HG03066 (cell line): ENCODE measurements around the gene SLC25A27.
"Not testable (repeated sequence)": the region's sequence is repeated elsewhere in the genome, so short reads cannot be mapped to it uniquely, and the experiment has no call there.

Experiments used
- ATAC-seq: cut with Tn5 transposase; IDR thresholded peaks from one replicate; pipeline ENCODE4 v1.9.1; 2021; ENCODE audit warnings: low read depth; ENCODE audit not compliant: unreplicated experiment

Gene SLC25A27

GRCh38 chr6:46652603-46653438 lies at the start of gene SLC25A27, which contains the start of gene CYP39A1:
Gene SLC25A27 (plus strand): TSS chr6:46652975. CDS start chr6:46653193, 218 bp downstream.
Gene CYP39A1 (minus strand): TSS chr6:46652818. CDS start chr6:46652582, 236 bp downstream.
- peak; percentile 100 for ATAC-seq

DNA sequence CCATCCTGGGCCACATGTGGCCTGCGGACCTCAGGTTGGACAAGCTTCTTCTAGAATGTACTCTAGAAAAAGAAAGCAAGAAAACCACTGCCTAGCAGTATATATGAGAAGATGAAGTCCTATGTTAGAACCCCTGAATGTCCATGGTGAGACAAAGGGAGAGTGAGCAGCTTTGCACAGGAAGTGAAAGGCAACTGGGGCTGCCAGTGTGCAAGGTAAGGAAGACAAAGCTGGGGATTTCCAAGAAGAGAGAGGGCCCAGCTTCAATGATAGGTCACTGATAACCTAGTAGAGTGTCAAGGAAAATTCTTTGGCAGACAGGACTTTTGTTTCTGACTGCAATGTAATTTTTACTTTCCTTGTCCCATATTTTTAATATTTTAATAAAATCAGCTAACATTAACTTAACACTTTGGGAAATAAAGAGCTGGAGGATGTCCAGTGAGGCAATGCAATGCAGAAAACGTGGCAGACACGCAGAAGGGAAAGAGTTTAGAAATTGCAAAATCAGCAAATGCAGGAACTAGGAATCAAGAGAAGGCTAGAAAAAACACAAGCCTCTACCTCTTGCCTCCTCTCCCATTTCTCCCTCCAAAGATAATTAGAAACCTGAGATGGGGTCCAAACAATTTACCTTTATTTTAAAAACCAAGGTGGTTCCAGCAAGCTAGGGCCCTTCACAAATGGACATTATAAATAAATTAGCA lies 47.5 kb upstream of the SLC25A27 start:
- ATAC-seq, result no peak

DNA sequence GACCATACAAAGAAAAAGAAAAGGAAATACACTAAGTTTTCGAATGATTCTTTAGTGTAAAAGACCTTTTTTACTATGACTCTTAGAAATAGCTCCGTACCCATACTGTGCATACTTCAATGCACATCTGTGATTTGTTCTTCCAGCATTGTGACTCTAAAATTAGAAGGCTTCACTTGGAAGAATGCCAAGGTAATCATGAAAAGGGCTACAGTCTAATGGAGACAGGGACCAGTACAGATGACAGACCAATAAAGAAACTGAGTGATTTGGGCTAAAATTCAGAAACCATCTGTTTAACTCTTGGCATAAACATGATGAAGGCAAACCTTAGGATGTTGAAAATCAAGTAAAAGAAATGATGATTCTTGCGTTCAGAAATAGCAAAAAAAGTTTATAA lies 46.4 kb upstream of the SLC25A27 start:
- ATAC-seq, result no peak

DNA sequence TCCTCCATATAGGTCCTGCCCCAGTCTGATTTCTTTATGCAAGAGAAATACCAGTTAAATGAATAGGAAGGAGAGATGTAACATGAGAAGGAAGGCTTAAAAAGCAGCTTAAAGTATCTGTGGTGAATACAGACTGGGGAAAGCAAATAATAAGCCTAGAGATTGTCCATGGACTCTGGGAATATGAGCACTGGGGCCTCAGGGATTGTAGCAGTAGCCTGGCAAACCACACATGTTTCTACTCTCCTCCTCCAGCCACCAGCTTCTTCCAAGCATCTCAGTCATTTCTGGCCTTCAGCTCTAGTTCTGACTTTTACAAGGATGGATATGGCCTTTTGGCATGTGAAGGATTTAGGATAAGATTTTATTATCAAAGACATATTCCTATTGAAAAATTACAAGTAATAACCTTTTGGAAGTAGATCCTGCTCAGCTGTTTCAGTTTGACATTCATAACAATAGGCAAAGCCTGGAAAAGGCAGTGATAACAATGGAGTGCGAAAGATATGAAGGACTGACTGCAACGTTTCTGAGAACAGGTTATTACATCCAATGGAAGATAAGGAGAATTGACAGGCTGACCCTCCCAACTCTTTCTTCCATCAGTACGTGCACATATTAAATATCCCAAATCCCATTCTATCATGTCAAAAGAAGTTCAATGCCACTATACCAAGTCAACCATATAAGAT lies 41.8 kb upstream of the SLC25A27 start:
- no peak for ATAC-seq

DNA sequence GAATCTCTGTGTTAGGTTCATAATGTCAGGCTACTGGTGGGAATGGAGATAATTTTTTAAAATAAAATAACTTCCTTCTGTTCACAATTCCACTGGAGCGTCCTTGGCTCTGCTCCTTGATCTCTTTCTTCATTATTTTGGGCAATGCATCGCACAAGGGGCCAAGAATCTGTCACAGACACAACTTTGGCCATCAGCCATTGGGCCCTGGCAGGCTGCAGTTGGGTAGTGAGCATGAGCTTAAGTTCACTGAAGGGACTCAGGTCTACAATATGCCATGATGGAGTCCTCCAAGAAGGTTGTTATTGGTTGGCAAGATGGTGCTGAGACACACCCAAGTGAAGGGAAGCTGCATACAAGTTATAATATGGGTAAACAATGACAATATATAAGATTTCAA lies 40.1 kb upstream of the SLC25A27 start:
- ATAC-seq, result no peak

DNA sequence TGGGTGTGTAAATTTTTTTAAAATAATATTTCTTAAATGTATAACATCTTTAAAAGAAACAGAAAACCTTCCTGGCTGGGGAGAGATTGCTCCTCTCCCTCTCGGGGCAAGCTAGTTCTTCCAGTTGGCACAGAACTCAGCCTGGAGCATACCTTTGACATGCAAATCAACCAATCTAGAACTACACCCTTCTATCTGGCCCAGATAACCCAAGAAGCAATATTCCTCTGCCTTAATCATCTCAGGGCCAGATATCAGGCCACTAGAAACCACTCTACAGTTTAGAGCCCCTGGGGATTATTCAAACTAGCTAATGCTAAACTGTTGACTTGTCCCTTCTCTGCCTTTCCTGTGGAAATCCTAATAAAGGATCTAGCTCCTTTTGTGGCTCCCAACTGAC lies 34.0 kb upstream of the SLC25A27 start:
- no peak for ATAC-seq

DNA sequence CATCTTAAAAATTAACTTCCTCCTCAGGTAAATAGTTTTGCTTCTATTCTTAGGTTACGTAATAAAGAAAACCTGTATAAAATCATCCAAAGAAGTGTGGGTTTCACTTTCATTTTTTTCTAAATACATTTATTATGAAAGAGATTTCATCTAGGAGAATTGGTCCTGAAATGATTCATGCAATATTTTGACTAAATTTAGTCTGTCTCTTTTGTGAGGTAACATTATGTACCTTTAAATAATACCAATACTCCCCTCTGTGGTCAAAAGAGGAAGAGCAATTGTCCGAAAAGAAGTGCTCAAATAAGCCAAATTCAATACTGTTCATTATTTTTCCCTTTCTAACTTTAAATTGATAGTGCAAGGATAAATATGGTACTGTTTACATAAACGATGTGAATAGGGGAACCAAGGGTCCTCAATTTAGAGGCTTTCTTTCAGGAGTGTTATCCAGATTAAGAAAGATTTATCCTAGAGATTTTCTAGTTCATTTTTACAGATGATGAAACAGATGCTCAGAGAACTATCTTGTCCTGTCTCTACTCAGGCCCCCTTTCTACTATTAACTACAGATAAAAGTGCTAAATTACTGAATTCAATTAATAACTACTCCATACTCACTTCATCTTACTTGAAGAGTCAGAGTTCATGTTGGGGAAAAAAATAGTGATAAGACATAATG lies 26.4 kb upstream of the SLC25A27 start:
- ATAC-seq, result no peak

DNA sequence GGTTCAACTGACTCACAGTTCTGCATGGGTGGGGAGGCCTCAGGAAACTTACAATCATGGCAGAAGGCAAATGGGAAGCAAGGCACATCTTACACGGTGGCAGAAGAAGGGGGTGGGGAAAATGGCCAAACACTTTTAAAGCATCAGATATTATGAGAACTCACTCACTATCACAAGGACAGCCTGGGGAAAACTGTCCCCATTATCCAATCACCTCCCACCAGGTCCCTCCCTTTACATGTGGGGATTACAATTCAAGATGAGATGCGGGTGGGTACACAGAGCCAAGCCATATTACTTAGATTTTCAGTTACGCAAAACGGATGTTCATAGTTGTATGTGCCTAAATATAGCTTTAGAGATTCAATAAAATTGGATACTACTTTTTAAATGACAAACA lies 25.8 kb upstream of the SLC25A27 start:
- ATAC-seq, result no peak

GRCh38 chr6:46628498-46628897 lies 24.3 kb upstream of the SLC25A27 start:
- ATAC-seq, result no peak

DNA sequence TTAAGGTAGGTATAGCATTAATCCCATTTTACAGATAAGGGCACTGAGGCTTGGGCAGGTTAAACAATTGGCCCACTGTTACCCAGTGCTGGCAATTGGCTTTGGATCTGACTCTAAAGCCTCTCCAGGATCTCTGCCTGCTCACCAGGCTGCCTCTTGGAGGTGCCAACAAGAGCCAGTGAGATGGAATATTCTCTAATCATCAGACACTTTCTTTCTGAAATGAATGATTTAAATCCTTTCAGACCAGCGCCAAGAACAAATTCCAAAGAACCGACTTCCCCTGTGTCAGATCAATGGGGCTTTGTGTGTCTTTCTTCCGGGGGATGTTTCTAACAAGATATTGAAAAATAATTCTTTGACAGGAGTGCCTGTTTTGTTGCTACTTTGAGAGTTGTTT lies 23.8 kb upstream of the SLC25A27 start:
- no peak for ATAC-seq

DNA sequence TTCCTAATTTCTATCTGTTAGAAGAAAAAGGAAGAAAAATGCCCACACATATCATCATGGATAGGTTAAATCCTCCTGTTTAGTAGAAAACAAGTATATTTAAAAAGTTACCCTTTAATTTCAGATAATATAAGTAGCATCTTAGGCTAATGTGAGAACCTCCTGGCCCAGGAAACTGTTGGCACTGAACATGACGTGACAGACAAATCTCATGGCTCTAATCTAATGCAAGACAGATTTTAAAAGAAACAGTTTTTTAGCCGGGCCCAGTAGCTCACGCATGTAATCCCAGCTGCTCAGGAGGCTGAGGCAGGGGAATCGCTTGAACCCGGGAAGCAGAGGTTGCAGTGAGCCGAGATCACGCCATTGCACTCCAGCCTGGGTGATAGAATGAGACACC lies 23.1 kb upstream of the SLC25A27 start:
- ATAC-seq, result no peak

DNA sequence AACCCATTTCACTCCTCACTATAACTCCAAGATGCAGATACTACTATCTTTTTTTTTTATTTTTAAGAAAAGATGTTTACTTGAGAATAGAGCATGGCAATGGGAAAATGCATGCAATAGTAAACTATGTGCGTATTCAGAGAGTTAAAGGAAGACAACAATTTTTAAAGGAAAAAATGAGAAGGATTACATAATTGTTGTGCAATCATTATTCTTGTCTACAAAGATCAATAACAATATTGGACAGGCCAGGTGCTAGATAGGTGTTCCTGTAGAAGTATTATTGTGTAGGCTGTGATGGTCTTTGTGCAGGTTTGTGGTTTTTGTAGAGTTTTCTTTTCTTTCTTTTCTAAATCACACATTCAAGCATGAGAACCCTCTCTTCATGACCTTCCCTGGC lies 20.7 kb upstream of the SLC25A27 start:
- no peak for ATAC-seq

DNA sequence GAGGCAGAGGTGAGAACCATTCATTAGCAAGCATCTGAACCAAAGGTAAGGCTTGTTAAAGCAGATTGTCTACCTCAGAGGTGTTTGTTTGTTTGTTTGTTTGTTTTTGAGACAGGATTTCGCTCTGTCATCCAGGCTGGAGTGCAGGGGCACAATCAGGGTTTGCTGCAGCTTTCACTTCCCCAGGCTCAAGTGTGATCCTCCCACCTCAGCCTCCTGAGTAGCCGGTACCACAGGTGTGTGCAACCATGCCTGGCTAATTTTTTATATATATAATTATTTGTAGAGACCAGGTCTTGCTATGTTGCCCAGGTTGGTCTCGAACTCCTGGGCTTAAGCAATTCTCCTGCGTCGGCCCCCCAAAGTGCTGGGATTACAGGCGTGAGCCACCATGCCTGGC lies 17.3 kb upstream of the SLC25A27 start:
- no peak for ATAC-seq

DNA sequence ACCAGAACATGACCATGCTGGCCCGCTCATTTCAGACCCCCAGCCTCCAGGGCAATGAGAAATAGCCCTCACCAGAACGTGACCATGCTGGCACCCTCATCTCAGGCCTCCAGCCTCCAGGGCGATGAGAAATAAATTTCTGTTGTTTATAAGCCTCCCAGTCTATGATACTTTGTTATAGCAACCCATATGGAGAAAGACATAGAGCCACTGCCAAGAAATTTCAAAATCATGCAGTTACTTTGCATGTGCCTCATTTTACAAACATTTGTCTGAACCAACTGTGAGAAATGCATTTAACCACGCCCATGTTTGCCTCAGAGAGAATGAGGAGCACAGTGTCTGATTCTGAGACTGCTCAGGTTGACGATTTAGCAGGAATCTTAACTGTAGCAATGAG lies 15.6 kb upstream of the SLC25A27 start:
- no peak for ATAC-seq

- no peak for ATAC-seq
Measured at GRCh38 chr6:46637933-46638332, 14.8 kb upstream of the SLC25A27 start.

- ATAC-seq, result no peak
Measured at GRCh38 chr6:46638650-46639049, 14.1 kb upstream of the SLC25A27 start.

DNA sequence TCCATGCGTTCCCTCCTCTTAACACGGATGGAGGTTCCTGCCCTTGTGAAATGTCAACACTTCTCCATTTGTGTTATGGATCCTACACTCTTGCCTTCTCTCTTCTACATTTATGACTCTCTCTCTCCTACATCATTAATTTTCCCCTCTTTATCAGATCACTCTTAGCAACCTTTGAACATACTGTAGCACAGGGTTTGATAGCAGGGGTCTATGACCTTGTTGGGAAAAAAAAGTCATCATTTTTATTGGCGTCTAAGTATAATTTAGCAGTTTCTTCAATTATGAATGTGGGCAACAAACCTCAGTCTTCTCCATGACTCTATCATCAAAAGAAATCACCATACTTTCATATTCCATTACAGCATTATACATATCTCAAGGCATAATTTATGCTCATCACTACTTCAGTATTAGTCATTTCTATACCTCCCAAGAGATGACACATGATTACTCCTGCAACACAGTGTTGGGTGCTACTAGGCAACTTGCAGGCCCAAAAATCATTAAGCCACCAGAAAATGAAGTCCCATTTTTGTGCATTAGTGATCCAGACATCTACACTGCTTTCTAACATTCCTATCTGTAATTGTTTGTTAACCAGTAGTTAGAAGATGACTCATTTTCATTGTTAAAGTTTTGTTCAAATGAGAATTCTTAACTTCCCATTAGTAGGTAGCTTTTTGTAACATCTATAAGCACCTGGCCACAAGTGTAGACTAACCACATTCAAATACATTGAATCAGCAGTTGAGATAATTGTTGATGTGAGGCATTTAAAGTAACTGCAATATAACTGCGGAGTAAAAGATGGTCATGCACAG lies 9.6 kb upstream of the SLC25A27 start:
- no peak for ATAC-seq

GRCh38 chr6:46645265-46645664 lies 7.5 kb upstream of the SLC25A27 start:
- ATAC-seq, result no peak

GRCh38 chr6:46648108-46648507 lies 4.7 kb upstream of the SLC25A27 start:
- not testable (repeated sequence) for ATAC-seq
